ENCODE measurements around the gene PRKCA.
"Not testable (repeated sequence)": the region's sequence is repeated elsewhere in the genome, so short reads cannot be mapped to it uniquely, and the experiment has no call there.

The PRKCA gene

GRCh38 chr17:66725438-66725837, 423.0 kb downstream of the PRKCA start:
- DNase-seq = not testable (repeated sequence)

- no peak for DNase-seq
Observed at GRCh38 chr17:66725956-66726355, 423.5 kb downstream of the PRKCA start.

GRCh38 chr17:66726371-66726770, 424.0 kb downstream of the PRKCA start:
- no peak for DNase-seq

- no peak for DNase-seq
Observed at GRCh38 chr17:66726846-66727245, 424.4 kb downstream of the PRKCA start.

GRCh38 chr17:66727634-66728570, 425.5 kb downstream of the PRKCA start:
- no peak for DNase-seq

- DNase-seq = no peak
Observed at GRCh38 chr17:66730461-66730923, 428.1 kb downstream of the PRKCA start.

GRCh38 chr17:66733759-66734158, 431.3 kb downstream of the PRKCA start:
- DNase-seq = no peak

- no peak for DNase-seq
Observed at GRCh38 chr17:66734186-66734943, 432.0 kb downstream of the PRKCA start.

- DNase-seq = no peak
Observed at GRCh38 chr17:66737524-66737923, 435.1 kb downstream of the PRKCA start.

- no peak for DNase-seq
Observed at GRCh38 chr17:66738301-66738700, 435.9 kb downstream of the PRKCA start.

- DNase-seq = no peak
Observed at GRCh38 chr17:66739553-66739952, 437.1 kb downstream of the PRKCA start.

- DNase-seq = no peak
Observed at GRCh38 chr17:66740226-66740625, 437.8 kb downstream of the PRKCA start.

GRCh38 chr17:66743511-66743910, 441.1 kb downstream of the PRKCA start:
- no peak for DNase-seq

- no peak for DNase-seq
Observed at GRCh38 chr17:66746736-66747135, 444.3 kb downstream of the PRKCA start.

- no peak for DNase-seq
Observed at GRCh38 chr17:66747578-66748275, 445.3 kb downstream of the PRKCA start.

GRCh38 chr17:66748578-66748977, 446.2 kb downstream of the PRKCA start:
- no peak for DNase-seq

GRCh38 chr17:66749217-66749832, 446.9 kb downstream of the PRKCA start:
- DNase-seq = no peak

GRCh38 chr17:66750116-66750515, 447.7 kb downstream of the PRKCA start:
- no peak for DNase-seq

- DNase-seq = no peak
Observed at GRCh38 chr17:66750781-66751543, 448.5 kb downstream of the PRKCA start.

- no peak for DNase-seq
Observed at GRCh38 chr17:66751771-66752170, 449.4 kb downstream of the PRKCA start.

- no peak for DNase-seq
Observed at GRCh38 chr17:66752411-66752810, 450.0 kb downstream of the PRKCA start.

Measured in effector CD8-positive, alpha-beta T cell (primary cell).